ENCODE data around the gene U2SURP. TPM values are rescaled to one million over a fixed set of nuclear protein-coding genes. Genes with fewer than 3 reads are reported as not detected.

Gene U2SURP
- polyA plus RNA-seq, 1 experiment, result 71.9 TPM

GRCh38 chr3:142958707-142959106 lies 42.7 kb upstream of the U2SURP start:
- Histone ChIP-seq H3K9me3 (ENCODE audit: control insufficient read depth, insufficient read depth, low read length) (peaks cover 11% of the 10 kb centered on the region), H3K4me3 (ENCODE audit: low read depth, low read length) (no peak overlapping the region), H3K27ac (ENCODE audit: low read depth, low read length) (no peak overlapping the region), H3K27me3 (ENCODE audit: control insufficient read depth, insufficient read depth, low read length) (peaks cover 25% of the 10 kb centered on the region)
- ChIA-PET POLR2A (no interaction called here), CTCF (no interaction called here)
- no peak for DNase-seq (ENCODE audit: low read depth, low spot score)
- TF ChIP-seq CTCF (IDR thresholded peaks at IDR 0.05; ENCODE audit: low read depth, low read length), result no peak

GRCh38 chr3:142960322-142960850 lies 41.0 kb upstream of the U2SURP start:
- Histone ChIP-seq H3K4me3 (ENCODE audit: low read depth, low read length) (no peak overlapping the region), H3K9me3 (ENCODE audit: control insufficient read depth, insufficient read depth, low read length) (peaks cover 11% of the 10 kb centered on the region), H3K27ac (ENCODE audit: low read depth, low read length) (no peak overlapping the region), H3K27me3 (ENCODE audit: control insufficient read depth, insufficient read depth, low read length) (peaks cover 32% of the 10 kb centered on the region)
- TF ChIP-seq CTCF (IDR thresholded peaks at IDR 0.05; ENCODE audit: low read depth, low read length), result no peak
- CTCF ChIA-PET, result no interaction called here
- POLR2A ChIA-PET, result no interaction called here
- no peak for DNase-seq (ENCODE audit: low read depth, low spot score)

GRCh38 chr3:142961539-142961938 lies 39.8 kb upstream of the U2SURP start:
- Histone ChIP-seq H3K4me3 (ENCODE audit: low read depth, low read length) (no peak overlapping the region), H3K9me3 (ENCODE audit: control insufficient read depth, insufficient read depth, low read length) (peaks cover 11% of the 10 kb centered on the region), H3K27ac (ENCODE audit: low read depth, low read length) (no peak overlapping the region), H3K27me3 (ENCODE audit: control insufficient read depth, insufficient read depth, low read length) (peaks cover 32% of the 10 kb centered on the region)
- POLR2A ChIA-PET, result no interaction called here
- no peak for DNase-seq (ENCODE audit: low read depth, low spot score)
- no peak for TF ChIP-seq CTCF (IDR thresholded peaks at IDR 0.05; ENCODE audit: low read depth, low read length)
- CTCF ChIA-PET, result interaction anchor here (1.0 kb wide), 1 partner anchor 133 kb away, joined by 4 read pairs; no protein-coding TSS in a partner anchor

GRCh38 chr3:142962175-142962519 lies 39.2 kb upstream of the U2SURP start:
- ChIA-PET POLR2A (no interaction called here), CTCF (interaction anchor here (0.6 kb wide), 1 partner anchor 479 kb away, joined by 3 read pairs; no protein-coding TSS in a partner anchor)
- Histone ChIP-seq H3K9me3 (ENCODE audit: control insufficient read depth, insufficient read depth, low read length) (peaks cover 11% of the 10 kb centered on the region), H3K27me3 (ENCODE audit: control insufficient read depth, insufficient read depth, low read length) (peaks cover 32% of the 10 kb centered on the region), H3K4me3 (ENCODE audit: low read depth, low read length) (no peak overlapping the region), H3K27ac (ENCODE audit: low read depth, low read length) (no peak overlapping the region)
- DNase-seq (ENCODE audit: low read depth, low spot score), result no peak
- TF ChIP-seq CTCF (IDR thresholded peaks at IDR 0.05; ENCODE audit: low read depth, low read length), result no peak

- ChIA-PET POLR2A (no interaction called here), CTCF (interaction anchor here (0.6 kb wide), 1 partner anchor 480 kb away, joined by 3 read pairs; no protein-coding TSS in a partner anchor)
- Histone ChIP-seq H3K27ac (ENCODE audit: low read depth, low read length) (no peak overlapping the region), H3K27me3 (ENCODE audit: control insufficient read depth, insufficient read depth, low read length) (peaks cover 34% of the 10 kb centered on the region), H3K4me3 (ENCODE audit: low read depth, low read length) (no peak overlapping the region; the same call in 1 of the 2 replicates), H3K9me3 (ENCODE audit: control insufficient read depth, insufficient read depth, low read length) (peaks cover 11% of the 10 kb centered on the region)
- no peak for TF ChIP-seq CTCF (IDR thresholded peaks at IDR 0.05; ENCODE audit: low read depth, low read length)
- no peak for DNase-seq (ENCODE audit: low read depth, low spot score)
Measured at GRCh38 chr3:142962520-142963233, 38.7 kb upstream of the U2SURP start.
